ENCODE data around the gene GAGE12H. TPM values are rescaled to one million over a fixed set of nuclear protein-coding genes. Genes with fewer than 3 reads are reported as not detected.

Gene GAGE12H
- total RNA-seq, 2 donors from 2014 or later: not detected

DNA sequence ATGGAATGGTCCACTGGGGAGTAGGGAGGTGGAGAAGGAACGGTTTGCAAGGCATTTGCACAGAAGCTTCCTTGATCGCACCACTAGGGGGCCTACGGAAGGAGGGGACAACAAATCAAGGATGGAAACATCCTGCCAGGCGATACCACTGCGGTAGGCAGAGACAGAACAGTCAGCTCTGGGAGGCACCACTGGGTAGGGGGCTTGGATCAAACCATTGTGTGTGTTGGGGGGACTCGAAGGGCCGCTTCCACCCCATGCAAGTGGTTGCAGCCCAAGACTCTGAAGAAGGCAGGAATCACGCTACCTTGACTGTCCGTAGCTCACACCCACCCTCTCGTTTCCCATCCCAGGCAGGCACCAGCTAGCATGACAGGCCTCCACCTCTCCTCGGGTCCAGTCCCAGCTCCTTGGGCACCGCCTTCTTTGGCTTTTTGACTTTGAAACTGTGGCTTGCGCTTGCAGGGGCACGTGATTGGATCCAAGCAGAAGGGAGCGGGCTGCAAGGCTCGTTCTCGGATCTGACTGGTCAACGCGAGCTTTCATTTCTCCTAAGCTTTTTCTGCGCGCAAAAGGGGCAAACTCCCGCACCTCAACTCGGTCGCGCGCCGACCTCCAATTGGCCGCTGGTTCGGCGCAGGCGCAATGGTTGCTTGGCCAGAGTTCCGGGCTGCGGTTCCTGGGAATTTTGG, 47.5 kb downstream of the GAGE12H start:
- Mint-ChIP-seq H3K27me3 (no peaks in the 10 kb centered on the region), H3K9me3 (no peaks in the 10 kb centered on the region), H3K4me3 (peak overlapping the region; percentile 63), H3K4me1 (no peaks in the 10 kb centered on the region), H3K36me3 (ENCODE audit: low read depth) (no peaks in the 10 kb centered on the region), H3K27ac (no peak overlapping the region)
- ATAC-seq (replicated peaks): peak; percentile 69

Other genes with a start within 250 kb of the GAGE12H start
- not detected for gene GAGE13, start 248.4 kb upstream of the GAGE12H start, total RNA-seq
- not detected for gene GAGE12C, start 47.8 kb upstream of the GAGE12H start, total RNA-seq
- not detected for gene GAGE12D, start 38.2 kb upstream of the GAGE12H start, total RNA-seq
- gene GAGE12E, start 28.7 kb upstream of the GAGE12H start, total RNA-seq: not detected
- not detected for gene GAGE12F, start 19.1 kb upstream of the GAGE12H start, total RNA-seq
- not detected for gene GAGE12G, start 9.5 kb upstream of the GAGE12H start, total RNA-seq
- gene GAGE2A, start 9.5 kb downstream of the GAGE12H start, total RNA-seq: not detected
- gene GAGE1, start 19.1 kb downstream of the GAGE12H start, total RNA-seq: not detected
- gene PAGE1, start 116.0 kb downstream of the GAGE12H start, total RNA-seq: not detected
- not detected for gene PAGE4, start 249.4 kb downstream of the GAGE12H start, total RNA-seq

Measured in activated T-helper 17 cell treated with anti-CD3 and anti-CD28 coated beads, Interleukin-2, amount 50 U/mL, for 72 hours (primary cell).